ENCODE data around the gene MSL1.

The MSL1 gene

GRCh38 chr17:40115101-40115436 is 6.7 kb upstream of the MSL1 start:
- DNase-seq (ENCODE audit: extremely low spot score), result no peak
- ChIA-PET CTCF (interaction anchor here (3.0 to 5.8 kb wide), 2 partner anchors 8 to 52 kb away, joined by 22 to 82 read pairs; partner anchors contain the start of gene MSL1), POLR2A (interaction anchor here (0.9 to 7.1 kb wide), 8 partner anchors 9 to 61 kb away, joined by 3 to 117 read pairs (median 20); partner anchors contain the start of genes CASC3, MED24, MSL1 and NR1D1)
- TF ChIP-seq HDGF (IDR thresholded peaks at IDR 0.05; ENCODE audit: borderline replicate concordance), result no peak
- no peak for TF ChIP-seq NFRKB (IDR thresholded peaks at IDR 0.05)
- TF ChIP-seq ARNT (IDR thresholded peaks at IDR 0.05), result no peak
- no peak for TF ChIP-seq CTBP1 (IDR thresholded peaks at IDR 0.05; ENCODE audit: borderline replicate concordance)
- no peak; the same call in 1 of the 2 replicates for TF ChIP-seq ZNF384 (IDR thresholded peaks at IDR 0.05)
- no peak for TF ChIP-seq ELF4 (IDR thresholded peaks at IDR 0.05)
- TF ChIP-seq PKNOX1 (IDR thresholded peaks at IDR 0.05), result no peak
- no peak for TF ChIP-seq LEF1 (IDR thresholded peaks at IDR 0.05; ENCODE audit: borderline replicate concordance)
- TF ChIP-seq SP1 (IDR thresholded peaks at IDR 0.05), result no peak

- DNase-seq (ENCODE audit: extremely low spot score), result no peak
- ChIA-PET POLR2A (interaction anchor here (1.0 to 10.8 kb wide), 6 partner anchors 9 to 147 kb away, joined by 3 to 135 read pairs (median 7); partner anchors contain the start of genes CASC3 and NR1D1), CTCF (interaction anchor here (1.7 to 3.7 kb wide), 2 partner anchors 9 to 11 kb away, joined by 6 to 22 read pairs; no protein-coding TSS in a partner anchor)
- TF ChIP-seq ZNF384 (IDR thresholded peaks at IDR 0.05) (no peak), ARNT (IDR thresholded peaks at IDR 0.05) (no peak), LEF1 (IDR thresholded peaks at IDR 0.05; ENCODE audit: borderline replicate concordance) (no peak), L3MBTL2 (conservative IDR thresholded peaks at IDR 0.05) (no peak), CTBP1 (IDR thresholded peaks at IDR 0.05; ENCODE audit: borderline replicate concordance) (no peak), NFRKB (IDR thresholded peaks at IDR 0.05) (no peak), FOXK2 (IDR thresholded peaks at IDR 0.05) (no peak), FOXM1 (IDR thresholded peaks at IDR 0.05; ENCODE audit: borderline replicate concordance) (no peak), SP1 (IDR thresholded peaks at IDR 0.05) (no peak), HDGF (IDR thresholded peaks at IDR 0.05; ENCODE audit: borderline replicate concordance) (no peak), PKNOX1 (IDR thresholded peaks at IDR 0.05) (no peak), TARDBP (IDR thresholded peaks at IDR 0.05) (no peak), FOXA1 (IDR thresholded peaks at IDR 0.05) (no peak), BHLHE40 (IDR thresholded peaks at IDR 0.05; ENCODE audit: borderline replicate concordance) (no peak), ELF4 (IDR thresholded peaks at IDR 0.05) (no peak), SUZ12 (IDR thresholded peaks at IDR 0.05) (no peak)
Measured at GRCh38 chr17:40122136-40122998, 596 bp downstream of the MSL1 start.

GRCh38 chr17:40122999-40123810 is 1.4 kb downstream of the MSL1 start:
- no peak for TF ChIP-seq BHLHE40 (IDR thresholded peaks at IDR 0.05; ENCODE audit: borderline replicate concordance)
- TF ChIP-seq NFRKB (IDR thresholded peaks at IDR 0.05), result peak; percentile 92
- TF ChIP-seq FOXM1 (IDR thresholded peaks at IDR 0.05; ENCODE audit: borderline replicate concordance), result 0 out of 2 replicates have a peak, but pooled peaks have one; percentile 53
- TF ChIP-seq TARDBP (IDR thresholded peaks at IDR 0.05), result no peak
- no peak for TF ChIP-seq FOXA1 (IDR thresholded peaks at IDR 0.05)
- CTCF ChIA-PET, result interaction anchor here (1.7 to 3.7 kb wide), 2 partner anchors 10 to 12 kb away, joined by 6 to 22 read pairs; no protein-coding TSS in a partner anchor
- peak; percentile 52 for DNase-seq (ENCODE audit: extremely low spot score)
- POLR2A ChIA-PET, result interaction anchor here (1.0 to 10.8 kb wide), 6 partner anchors 10 to 59 kb away, joined by 3 to 135 read pairs (median 7); partner anchors contain the start of genes CASC3 and NR1D1

- ChIA-PET POLR2A (interaction anchor here (0.9 to 10.8 kb wide), 7 partner anchors 9 to 59 kb away, joined by 3 to 135 read pairs (median 5); partner anchors contain the start of genes CASC3 and NR1D1), CTCF (interaction anchor here (1.1 to 3.7 kb wide), 3 partner anchors 10 to 45 kb away, joined by 6 to 22 read pairs (median 6); no protein-coding TSS in a partner anchor)
- no peak for TF ChIP-seq SP1 (IDR thresholded peaks at IDR 0.05)
- TF ChIP-seq ARNT (IDR thresholded peaks at IDR 0.05), result no peak
- no peak for TF ChIP-seq BHLHE40 (IDR thresholded peaks at IDR 0.05; ENCODE audit: borderline replicate concordance)
- no peak for TF ChIP-seq SUZ12 (IDR thresholded peaks at IDR 0.05)
- TF ChIP-seq ZNF384 (IDR thresholded peaks at IDR 0.05), result no peak
- no peak for TF ChIP-seq LEF1 (IDR thresholded peaks at IDR 0.05; ENCODE audit: borderline replicate concordance)
- no peak for TF ChIP-seq TARDBP (IDR thresholded peaks at IDR 0.05)
- TF ChIP-seq L3MBTL2 (conservative IDR thresholded peaks at IDR 0.05), result no peak
- no peak for TF ChIP-seq FOXK2 (IDR thresholded peaks at IDR 0.05)
- TF ChIP-seq NFRKB (IDR thresholded peaks at IDR 0.05), result no peak
- TF ChIP-seq ELF4 (IDR thresholded peaks at IDR 0.05), result no peak
- no peak for TF ChIP-seq HDGF (IDR thresholded peaks at IDR 0.05; ENCODE audit: borderline replicate concordance)
- TF ChIP-seq FOXA1 (IDR thresholded peaks at IDR 0.05), result no peak
- no peak for TF ChIP-seq CTBP1 (IDR thresholded peaks at IDR 0.05; ENCODE audit: borderline replicate concordance)
- DNase-seq (ENCODE audit: extremely low spot score), result no peak
Measured at GRCh38 chr17:40123811-40124114, 2.0 kb downstream of the MSL1 start.

GRCh38 chr17:40124279-40125141 is 2.7 kb downstream of the MSL1 start:
- peak; percentile 5 for DNase-seq (ENCODE audit: extremely low spot score)
- TF ChIP-seq PKNOX1 (IDR thresholded peaks at IDR 0.05) (no peak), HDGF (IDR thresholded peaks at IDR 0.05; ENCODE audit: borderline replicate concordance) (no peak), BHLHE40 (IDR thresholded peaks at IDR 0.05; ENCODE audit: borderline replicate concordance) (no peak)
- ChIA-PET POLR2A (interaction anchor here (0.5 to 10.8 kb wide), 6 partner anchors 9 to 36 kb away, joined by 3 to 135 read pairs (median 4); partner anchors contain the start of genes CASC3 and NR1D1), CTCF (interaction anchor here (0.6 to 3.7 kb wide), 4 partner anchors 11 to 44 kb away, joined by 3 to 22 read pairs (median 6); no protein-coding TSS in a partner anchor)

Data from HEK293T (cell line).